ENCODE data around the gene SHISA4. TPM values are rescaled to one million over a fixed set of nuclear protein-coding genes. Genes with fewer than 3 reads are reported as not detected.

Gene SHISA4
- total RNA-seq, 1 experiment from 2014 or later = 3.0 TPM

- no peak for DNase-seq
- Mint-ChIP-seq H3K27ac (ENCODE audit: unreplicated experiment) (no peak overlapping the region), H3K27me3 (ENCODE audit: insufficient read depth, unreplicated experiment) (no peaks in the 10 kb centered on the region), H3K36me3 (ENCODE audit: insufficient read depth, unreplicated experiment) (no peaks in the 10 kb centered on the region), H3K4me3 (ENCODE audit: unreplicated experiment) (no peak overlapping the region), H3K4me1 (ENCODE audit: low read depth, unreplicated experiment) (peaks cover 7% of the 10 kb centered on the region), H3K9me3 (ENCODE audit: unreplicated experiment) (no peaks in the 10 kb centered on the region)
- no peaks in the 10 kb centered on the region for H3K9me3 ChIP-seq
- no TSS peak for BruUV-seq (replicated peaks)
- H3K4me1 ChIP-seq = no peaks in the 10 kb centered on the region; the same call in 1 of the 2 replicates
- POLR2A ChIA-PET = no interaction called here
- no peaks in the 10 kb centered on the region for H3K27me3 ChIP-seq (replicated peaks; ENCODE audit: control insufficient read depth, insufficient read depth, low read length)
- CTCF ChIA-PET = no interaction called here
- intact Hi-C loops (cut with micrococcal nuclease; ENCODE audit: unreplicated experiment) = no loop called here
- H3K36me3 ChIP-seq (ENCODE audit: control insufficient read depth, insufficient read depth, low read length) = no peaks in the 10 kb centered on the region
- no peak for TF ChIP-seq CTCF (IDR thresholded peaks at IDR 0.05; ENCODE audit: insufficient read depth in 1 of 2, low read depth in 1 of 2, low read length in 1 of 2, severe bottlenecking in 1 of 2, unreplicated experiment in 1 of 2)
- no peak overlapping the region for H3K4me3 ChIP-seq (ENCODE audit: low read depth, low read length)
These were observed 33.4 kb downstream of the SHISA4 start for GRCh38 chr1:201921952-201922558.

DNA sequence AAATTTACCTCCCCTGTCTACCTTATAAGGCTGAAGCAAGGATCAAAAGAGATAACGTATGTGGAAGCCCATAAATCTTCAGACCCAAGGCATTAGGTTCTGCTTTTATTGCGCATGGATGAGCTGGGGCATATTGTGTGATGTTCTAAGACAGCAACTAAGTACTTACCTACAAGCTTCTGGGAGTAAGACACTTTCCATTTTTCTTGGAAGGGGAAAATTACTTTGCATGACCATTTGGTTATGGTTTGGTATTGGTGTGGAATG, 36.5 kb downstream of the SHISA4 start:
- Histone ChIP-seq H3K4me3 (ENCODE audit: low read depth, low read length) (no peak overlapping the region), H3K9me3 (no peaks in the 10 kb centered on the region), H3K36me3 (ENCODE audit: control insufficient read depth, insufficient read depth, low read length) (no peaks in the 10 kb centered on the region), H3K4me1 (peaks cover 2% of the 10 kb centered on the region; the same call in 1 of the 2 replicates), H3K27me3 (replicated peaks; ENCODE audit: control insufficient read depth, insufficient read depth, low read length) (no peaks in the 10 kb centered on the region)
- Mint-ChIP-seq H3K4me3 (ENCODE audit: unreplicated experiment) (no peak overlapping the region), H3K36me3 (ENCODE audit: insufficient read depth, unreplicated experiment) (no peaks in the 10 kb centered on the region), H3K4me1 (ENCODE audit: low read depth, unreplicated experiment) (peaks cover 7% of the 10 kb centered on the region), H3K27ac (ENCODE audit: unreplicated experiment) (no peak overlapping the region), H3K27me3 (ENCODE audit: insufficient read depth, unreplicated experiment) (no peaks in the 10 kb centered on the region), H3K9me3 (ENCODE audit: unreplicated experiment) (no peaks in the 10 kb centered on the region)
- intact Hi-C loops (cut with micrococcal nuclease; ENCODE audit: unreplicated experiment) = no loop called here
- no TSS peak for BruUV-seq (replicated peaks)
- ChIA-PET CTCF (no interaction called here), POLR2A (interaction anchor here (0.5 kb wide), 1 partner anchor 152 kb away, joined by 3 read pairs; no protein-coding TSS in a partner anchor)
- no peak for TF ChIP-seq CTCF (IDR thresholded peaks at IDR 0.05; ENCODE audit: insufficient read depth in 1 of 2, low read depth in 1 of 2, low read length in 1 of 2, severe bottlenecking in 1 of 2, unreplicated experiment in 1 of 2)
- no peak for DNase-seq

GRCh38 chr1:201925981-201926645, 37.4 kb downstream of the SHISA4 start:
- TF ChIP-seq CTCF (IDR thresholded peaks at IDR 0.05; ENCODE audit: insufficient read depth in 1 of 2, low read depth in 1 of 2, low read length in 1 of 2, severe bottlenecking in 1 of 2, unreplicated experiment in 1 of 2) = no peak
- CTCF ChIA-PET = no interaction called here
- Histone ChIP-seq H3K9me3 (no peaks in the 10 kb centered on the region), H3K36me3 (ENCODE audit: control insufficient read depth, insufficient read depth, low read length) (no peaks in the 10 kb centered on the region), H3K4me1 (peaks cover 10% of the 10 kb centered on the region; the same call in 1 of the 2 replicates), H3K4me3 (ENCODE audit: low read depth, low read length) (no peak overlapping the region), H3K27me3 (replicated peaks; ENCODE audit: control insufficient read depth, insufficient read depth, low read length) (no peaks in the 10 kb centered on the region)
- Mint-ChIP-seq H3K4me3 (ENCODE audit: unreplicated experiment) (no peak overlapping the region), H3K27me3 (ENCODE audit: insufficient read depth, unreplicated experiment) (no peaks in the 10 kb centered on the region), H3K4me1 (ENCODE audit: low read depth, unreplicated experiment) (peaks cover 7% of the 10 kb centered on the region), H3K9me3 (ENCODE audit: unreplicated experiment) (no peaks in the 10 kb centered on the region), H3K36me3 (ENCODE audit: insufficient read depth, unreplicated experiment) (no peaks in the 10 kb centered on the region), H3K27ac (ENCODE audit: unreplicated experiment) (no peak overlapping the region)
- no TSS peak for BruUV-seq (replicated peaks)
- no peak for DNase-seq
- POLR2A ChIA-PET = no interaction called here
- intact Hi-C loops (cut with micrococcal nuclease; ENCODE audit: unreplicated experiment) = no loop called here

Measured in Caco-2 (cell line).